ENCODE data around the gene CABLES2.

DNA sequence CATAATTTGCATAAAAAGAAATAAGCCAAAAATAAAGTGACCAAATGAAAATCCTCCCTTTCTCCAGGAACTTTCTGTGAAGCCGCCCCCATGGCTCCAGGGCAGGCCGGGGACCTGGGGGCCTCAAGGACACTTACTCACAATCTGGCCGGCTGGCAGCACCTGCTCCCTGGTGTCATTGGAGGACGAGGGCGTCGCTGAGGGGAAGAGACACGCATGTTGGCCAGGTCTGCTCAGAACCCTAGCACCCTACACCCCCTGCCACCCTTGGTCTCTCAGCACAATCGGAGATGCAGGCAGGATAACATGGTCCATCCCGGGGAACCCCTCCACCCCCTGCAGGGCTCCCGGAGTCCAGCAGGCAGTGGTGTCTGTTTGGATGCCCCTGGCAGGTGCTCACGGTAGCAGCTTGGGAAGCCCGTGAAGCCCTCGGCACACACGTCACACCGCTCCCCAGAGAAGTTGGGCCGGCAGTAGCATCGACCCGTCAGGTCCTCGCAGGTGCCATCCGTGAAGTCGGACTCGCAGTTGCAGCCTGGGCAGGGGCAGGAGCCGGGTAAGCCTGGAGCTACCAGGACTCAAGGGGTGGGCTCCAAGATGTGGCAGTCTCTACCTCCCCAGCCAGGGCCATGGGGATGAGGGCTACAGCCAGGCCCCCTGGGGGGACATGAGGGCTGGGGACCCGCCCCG is 61.3 kb downstream of the CABLES2 start:
- TF ChIP-seq, protein P1, sequence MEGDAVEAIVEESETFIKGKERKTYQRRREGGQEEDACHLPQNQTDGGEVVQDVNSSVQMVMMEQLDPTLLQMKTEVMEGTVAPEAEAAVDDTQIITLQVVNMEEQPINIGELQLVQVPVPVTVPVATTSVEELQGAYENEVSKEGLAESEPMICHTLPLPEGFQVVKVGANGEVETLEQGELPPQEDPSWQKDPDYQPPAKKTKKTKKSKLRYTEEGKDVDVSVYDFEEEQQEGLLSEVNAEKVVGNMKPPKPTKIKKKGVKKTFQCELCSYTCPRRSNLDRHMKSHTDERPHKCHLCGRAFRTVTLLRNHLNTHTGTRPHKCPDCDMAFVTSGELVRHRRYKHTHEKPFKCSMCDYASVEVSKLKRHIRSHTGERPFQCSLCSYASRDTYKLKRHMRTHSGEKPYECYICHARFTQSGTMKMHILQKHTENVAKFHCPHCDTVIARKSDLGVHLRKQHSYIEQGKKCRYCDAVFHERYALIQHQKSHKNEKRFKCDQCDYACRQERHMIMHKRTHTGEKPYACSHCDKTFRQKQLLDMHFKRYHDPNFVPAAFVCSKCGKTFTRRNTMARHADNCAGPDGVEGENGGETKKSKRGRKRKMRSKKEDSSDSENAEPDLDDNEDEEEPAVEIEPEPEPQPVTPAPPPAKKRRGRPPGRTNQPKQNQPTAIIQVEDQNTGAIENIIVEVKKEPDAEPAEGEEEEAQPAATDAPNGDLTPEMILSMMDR (IDR thresholded peaks at IDR 0.05), result no peak
- TF ChIP-seq POLR2A (IDR thresholded peaks at IDR 0.05), result no peak

Measured in uterus (tissue), 2 donors.